AG20443 (cell line): ENCODE data around the gene TRAF7.
"Not testable (repeated sequence)": the region's sequence is repeated elsewhere in the genome, so short reads cannot be mapped to it uniquely, and the experiment has no call there.

Experiments used
- DNase-seq: peaks from one replicate; pipeline ENCODE4 v3.0.0; 2012; ENCODE audit warnings: low spot score, mixed read lengths

TRAF7 gene

GRCh38 chr16:2155091-2155950, at the start of gene TRAF7:
Gene TRAF7, plus strand, starts transcription at chr16:2155782. Its CDS starts 8,139 bp downstream, at chr16:2163921.
- DNase-seq = peak; percentile 97

- DNase-seq = not testable (repeated sequence)
These were observed 49.4 kb upstream of the TRAF7 start for GRCh38 chr16:2106211-2106610.

- peak; percentile 26 for DNase-seq
These were observed 48.3 kb upstream of the TRAF7 start for GRCh38 chr16:2107121-2107790.

- not testable (repeated sequence) for DNase-seq
These were observed 47.8 kb upstream of the TRAF7 start for GRCh38 chr16:2107791-2108125.

GRCh38 chr16:2108446-2109270, 46.9 kb upstream of the TRAF7 start:
- not testable (repeated sequence) for DNase-seq

GRCh38 chr16:2109271-2109580, 46.4 kb upstream of the TRAF7 start:
- DNase-seq = not testable (repeated sequence)

GRCh38 chr16:2109872-2110271, 45.7 kb upstream of the TRAF7 start:
- not testable (repeated sequence) for DNase-seq

- not testable (repeated sequence) for DNase-seq
These were observed 45.1 kb upstream of the TRAF7 start for GRCh38 chr16:2110332-2111008.

GRCh38 chr16:2111009-2111353, 44.6 kb upstream of the TRAF7 start:
- not testable (repeated sequence) for DNase-seq

GRCh38 chr16:2111412-2112335, 43.9 kb upstream of the TRAF7 start:
- not testable (repeated sequence) for DNase-seq

- DNase-seq = not testable (repeated sequence)
These were observed 43.0 kb upstream of the TRAF7 start for GRCh38 chr16:2112539-2113106.

GRCh38 chr16:2114225-2114624, 41.4 kb upstream of the TRAF7 start:
- not testable (repeated sequence) for DNase-seq

GRCh38 chr16:2114885-2115590, 40.5 kb upstream of the TRAF7 start:
- not testable (repeated sequence) for DNase-seq

- DNase-seq = no peak
These were observed 40.0 kb upstream of the TRAF7 start for GRCh38 chr16:2115591-2115973.

GRCh38 chr16:2116428-2116827, 39.2 kb upstream of the TRAF7 start:
- DNase-seq = not testable (repeated sequence)

- DNase-seq = not testable (repeated sequence)
These were observed 38.2 kb upstream of the TRAF7 start for GRCh38 chr16:2117341-2117740.

GRCh38 chr16:2117960-2118722, 37.4 kb upstream of the TRAF7 start:
- DNase-seq = not testable (repeated sequence)

GRCh38 chr16:2121325-2121724, 34.3 kb upstream of the TRAF7 start:
- DNase-seq = peak; percentile 50

- DNase-seq = no peak
These were observed 33.7 kb upstream of the TRAF7 start for GRCh38 chr16:2121853-2122252.
